Left hindlimb (tissue), 1 donor: Measurements from ENCODE around the gene TMEM205.
A peak's percentile ranks its signal among the peaks of the same experiment; 100 is the strongest.
"Not testable (repeated sequence)": the region's sequence is repeated elsewhere in the genome, so short reads cannot be mapped to it uniquely, and the experiment has no call there.

ENCODE experiments used
- DNase-seq: peaks from one replicate; pipeline ENCODE4 v3.0.0-alpha.2; 2018

The TMEM205 gene

GRCh38 chr19:11338569-11339253 is 7.4 kb downstream of the TMEM205 start:
- no peak for DNase-seq

GRCh38 chr19:11338121-11338520 is 7.9 kb downstream of the TMEM205 start:
- DNase-seq: no peak

DNA sequence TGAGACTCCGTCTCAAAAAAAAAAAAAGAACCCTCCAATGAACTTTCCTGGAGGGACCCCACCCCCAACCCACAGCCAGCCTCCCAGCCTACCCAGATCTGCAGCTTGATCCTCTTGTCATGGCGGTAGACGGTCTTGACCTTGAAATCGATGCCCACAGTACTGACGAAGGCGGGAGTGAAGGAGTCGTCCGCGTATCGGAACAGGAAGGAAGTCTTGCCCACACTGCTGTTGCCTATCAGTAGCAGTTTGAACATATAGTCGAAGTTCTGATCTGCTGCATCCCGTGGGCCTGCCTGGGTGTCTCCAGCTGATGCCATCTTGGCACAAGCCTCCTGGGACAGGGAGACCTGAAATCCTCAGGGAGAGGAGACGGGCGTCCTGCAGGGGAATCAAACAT is 9.0 kb downstream of the TMEM205 start:
- no peak for DNase-seq

- DNase-seq: no peak
These were observed 10.5 kb downstream of the TMEM205 start for GRCh38 chr19:11335449-11336146.

DNA sequence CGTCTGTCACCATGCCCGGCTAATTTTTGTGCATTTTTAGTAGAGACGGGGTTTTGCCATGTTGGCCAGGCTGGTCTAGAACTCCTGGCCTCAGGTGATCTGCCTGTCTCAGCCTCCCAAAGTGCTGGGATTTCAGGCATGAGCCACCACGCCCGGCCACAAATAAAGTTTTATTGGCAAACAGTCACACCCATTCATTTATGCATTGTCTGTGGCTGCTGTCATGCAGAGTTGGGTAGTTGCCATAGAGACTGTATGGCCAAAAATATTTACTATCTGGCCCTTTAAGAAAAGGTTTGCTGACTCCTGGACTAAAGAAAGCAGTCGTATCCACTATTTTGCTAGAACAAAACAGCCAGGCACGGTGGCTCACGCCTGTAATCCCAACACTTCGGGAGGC is 12.2 kb downstream of the TMEM205 start:
- not testable (repeated sequence) for DNase-seq

DNA sequence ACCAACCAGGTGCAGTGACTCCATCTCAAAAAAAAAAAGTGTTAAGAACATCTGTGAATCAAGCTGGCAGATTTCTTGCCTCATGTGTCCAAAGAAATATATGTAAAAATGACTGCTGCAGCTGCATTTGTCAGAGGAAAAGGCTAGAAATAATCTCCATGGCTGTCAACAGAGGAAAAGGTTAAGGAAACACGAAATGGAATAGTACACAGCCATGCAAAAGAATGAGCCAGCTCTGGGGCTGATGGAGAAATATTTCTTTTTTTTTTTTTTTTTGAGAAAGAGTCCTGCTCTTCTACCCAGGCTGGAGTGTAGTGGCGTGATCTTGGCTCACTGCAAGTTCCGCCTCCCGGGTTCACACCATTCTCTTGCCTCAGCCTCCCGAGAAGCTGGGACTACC is 13.2 kb downstream of the TMEM205 start:
- DNase-seq: no peak

GRCh38 chr19:11331502-11331901 is 14.6 kb downstream of the TMEM205 start:
- DNase-seq: no peak

GRCh38 chr19:11330127-11330526 is 15.9 kb downstream of the TMEM205 start:
- DNase-seq: no peak

GRCh38 chr19:11325544-11325943 is 20.5 kb downstream of the TMEM205 start:
- no peak for DNase-seq

- no peak for DNase-seq
These were observed 21.2 kb downstream of the TMEM205 start for GRCh38 chr19:11324748-11325389.

GRCh38 chr19:11324079-11324661 is 21.9 kb downstream of the TMEM205 start:
- peak; percentile 80 for DNase-seq

GRCh38 chr19:11323601-11324078 is 22.4 kb downstream of the TMEM205 start:
- DNase-seq: no peak

- no peak for DNase-seq
These were observed 23.6 kb downstream of the TMEM205 start for GRCh38 chr19:11322269-11323024.

DNA sequence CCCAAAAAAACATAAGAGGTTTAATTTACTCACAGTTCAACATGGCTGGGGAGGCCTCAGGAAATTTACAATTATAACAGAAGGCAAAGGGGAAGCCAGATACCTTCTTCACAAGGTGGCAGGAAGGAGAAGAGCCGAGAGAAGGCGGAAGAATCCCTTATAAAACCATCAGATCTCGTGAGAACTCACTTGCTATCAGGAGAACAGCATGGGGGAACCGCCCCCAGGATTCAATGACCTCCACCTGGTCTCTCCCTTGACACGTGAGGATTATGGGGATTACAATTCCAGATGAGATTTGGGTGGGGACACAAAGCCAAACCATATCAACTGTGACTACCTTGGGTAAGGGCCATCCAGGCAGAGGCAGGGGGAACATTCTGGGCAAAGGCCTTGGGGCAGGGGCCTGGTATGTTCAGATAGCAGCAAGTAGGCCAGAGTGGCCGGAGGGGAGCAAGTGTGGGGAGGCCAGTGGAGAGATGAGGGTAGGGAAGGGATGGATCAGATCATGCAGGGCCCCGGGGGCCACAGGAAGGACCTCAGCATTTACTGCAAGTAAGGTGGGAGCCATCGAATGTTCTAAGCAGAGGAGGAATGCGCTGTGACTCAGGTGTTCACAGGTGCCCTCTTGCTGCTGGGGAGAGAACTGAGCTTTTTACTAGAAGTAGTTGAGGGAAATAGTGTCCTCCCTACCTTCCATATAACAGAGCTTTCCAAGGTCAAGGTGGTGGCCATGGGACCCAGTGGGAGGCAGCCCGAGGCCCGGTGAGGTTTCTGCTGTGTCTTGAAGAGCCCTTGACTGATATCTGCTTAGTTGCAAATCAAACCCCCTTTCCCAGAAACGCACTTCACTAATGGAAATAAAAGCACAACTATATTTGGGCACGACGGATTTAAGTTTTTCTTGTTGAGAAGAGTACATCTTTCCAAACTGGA is 24.6 kb downstream of the TMEM205 start:
- DNase-seq: no peak

DNA sequence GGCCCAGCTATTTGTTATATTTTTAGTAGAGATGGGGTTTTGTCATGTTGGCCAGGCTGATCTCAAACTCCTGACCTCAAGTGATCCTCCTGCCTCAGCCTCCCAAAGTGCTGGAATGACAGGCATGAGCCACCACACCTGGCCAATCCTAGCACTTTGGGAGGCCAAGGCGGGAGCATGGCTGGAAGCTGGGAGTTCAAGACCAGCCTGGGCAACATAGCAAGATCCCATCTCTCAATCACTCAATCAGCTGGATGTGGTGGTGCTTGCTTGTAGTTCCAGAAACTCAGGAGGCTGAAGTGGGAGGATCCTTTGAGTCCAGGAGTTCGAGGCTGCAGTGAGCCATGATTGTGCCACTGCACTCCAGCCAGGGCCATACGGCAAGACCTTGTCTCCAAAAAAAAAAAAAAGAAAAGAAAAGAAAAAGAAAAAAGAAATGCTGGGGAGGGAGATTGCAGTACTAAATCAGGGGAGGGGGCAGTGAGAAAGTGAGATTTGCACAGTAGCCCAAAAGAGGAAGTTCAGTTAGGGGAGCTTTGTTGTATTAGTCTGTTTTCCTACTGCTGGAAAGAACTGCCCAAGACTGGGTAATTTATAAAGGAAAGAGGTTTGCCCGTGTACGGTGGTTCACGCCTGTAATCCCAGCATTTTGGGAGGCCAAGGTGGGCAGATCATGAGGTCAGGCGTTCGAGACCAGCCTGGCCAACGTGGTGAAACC is 25.6 kb downstream of the TMEM205 start:
- not testable (repeated sequence) for DNase-seq

GRCh38 chr19:11306337-11306736 is 39.7 kb downstream of the TMEM205 start:
- DNase-seq: no peak

- DNase-seq: no peak
These were observed 41.1 kb downstream of the TMEM205 start for GRCh38 chr19:11304936-11305335.

- no peak for DNase-seq
These were observed 45.3 kb downstream of the TMEM205 start for GRCh38 chr19:11300811-11301120.

DNA sequence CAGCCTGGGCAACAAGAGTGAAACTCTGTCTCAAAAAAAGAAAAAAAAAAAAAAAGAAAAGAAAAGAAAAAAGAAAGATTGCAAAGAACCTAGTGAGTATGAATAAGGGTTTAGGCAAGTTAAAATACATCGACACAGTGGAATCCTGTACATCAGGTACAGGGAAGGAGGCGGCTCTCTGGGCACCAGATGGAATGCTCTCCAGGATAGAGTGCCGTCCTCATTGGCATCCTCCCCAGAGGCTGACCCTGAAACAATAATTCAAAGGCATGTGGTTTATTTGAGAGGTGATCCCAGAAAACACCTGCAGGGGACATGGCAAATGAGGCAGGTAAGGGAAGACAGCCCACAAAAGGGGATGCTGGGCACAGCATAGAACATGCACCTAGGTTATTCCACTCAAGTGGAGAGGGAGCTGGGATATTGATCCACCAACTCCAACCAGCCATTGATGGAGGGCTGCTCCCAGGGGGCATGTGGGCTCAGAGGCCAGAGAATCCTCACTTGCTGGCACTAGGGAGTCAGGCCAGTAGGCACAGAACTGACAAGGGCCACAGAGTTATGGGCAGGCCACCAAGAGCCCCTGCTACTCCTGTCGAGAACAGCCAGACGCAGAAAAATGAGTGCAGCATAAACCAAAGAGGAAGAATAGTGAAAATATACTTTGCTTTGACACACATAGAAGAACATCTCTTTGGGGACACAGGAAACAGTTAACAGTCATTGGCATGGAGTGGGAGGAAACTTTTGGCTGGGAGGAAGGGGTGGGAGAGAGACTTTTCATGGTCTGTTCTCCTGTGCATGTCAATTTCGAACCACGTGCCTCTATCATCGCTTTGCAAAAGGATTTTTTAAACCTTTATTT is 45.9 kb downstream of the TMEM205 start:
- no peak for DNase-seq

DNA sequence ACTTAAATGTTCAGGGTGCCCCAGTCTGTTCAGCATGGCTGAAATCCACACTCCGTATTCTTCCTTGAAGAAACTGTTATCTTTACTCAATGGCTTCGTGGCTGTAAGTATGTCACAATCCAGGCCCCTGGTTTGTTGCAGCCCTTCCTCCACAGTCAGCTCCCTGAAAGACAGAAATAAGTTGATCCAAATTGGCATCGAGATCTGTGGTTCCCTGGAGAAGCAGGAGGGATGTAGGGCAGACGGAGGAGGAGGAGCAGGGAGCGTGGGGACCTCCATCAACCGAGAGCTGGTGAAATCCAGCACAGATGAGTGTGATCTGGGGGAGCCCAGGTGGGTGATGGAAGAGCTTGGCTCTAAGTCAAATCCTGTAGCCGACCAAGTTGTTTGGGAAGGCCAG is 49.8 kb downstream of the TMEM205 start:
- no peak for DNase-seq
